SK-N-DZ (cell line): Measurements from ENCODE around the gene ZNF518A.
"Not testable (repeated sequence)": the region's sequence is repeated elsewhere in the genome, so short reads cannot be mapped to it uniquely, and the experiment has no call there.

Experiments
- DNase-seq: peaks from one replicate; pipeline ENCODE4 v3.0.0-alpha.2; 2015; ENCODE audit warnings: low spot score

Gene ZNF518A

DNA sequence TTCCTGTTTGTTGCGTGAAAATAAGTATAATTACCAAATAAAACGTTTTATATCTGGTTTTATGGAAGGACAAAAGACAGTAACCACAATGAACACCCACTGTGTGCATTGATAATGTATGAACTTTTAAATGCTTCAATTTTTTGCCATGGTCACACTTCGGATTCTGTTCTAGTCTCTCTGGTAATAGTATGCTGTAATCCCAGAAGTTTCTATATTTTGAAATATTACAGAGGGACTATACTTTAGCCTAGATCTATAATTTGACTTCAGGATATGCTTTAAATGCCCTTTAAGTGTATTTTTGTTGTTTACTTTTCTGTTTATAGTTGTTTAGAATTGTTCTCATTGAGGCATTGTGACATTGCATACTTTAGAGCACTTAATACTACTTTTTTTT, 1.5 kb downstream of the ZNF518A start:
- no peak for DNase-seq

DNA sequence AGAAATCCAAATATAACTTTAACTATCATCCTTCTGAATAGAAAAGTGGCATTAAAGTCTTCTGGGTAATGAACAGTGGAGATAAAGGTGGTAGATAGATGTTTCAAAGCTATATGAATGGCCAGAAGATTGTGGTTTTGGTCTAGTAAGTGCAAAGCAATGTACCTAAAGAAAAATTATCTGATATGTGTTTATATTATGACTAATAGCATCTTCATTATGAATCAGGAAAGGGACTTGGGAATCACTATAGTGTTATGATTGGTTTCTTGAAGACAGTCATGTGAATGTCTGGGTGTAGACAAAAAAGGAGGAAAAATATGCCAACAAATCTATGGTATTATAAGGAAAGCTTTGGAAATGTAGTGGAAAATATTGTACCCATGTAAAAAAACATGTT, 3.0 kb downstream of the ZNF518A start:
- no peak for DNase-seq

DNA sequence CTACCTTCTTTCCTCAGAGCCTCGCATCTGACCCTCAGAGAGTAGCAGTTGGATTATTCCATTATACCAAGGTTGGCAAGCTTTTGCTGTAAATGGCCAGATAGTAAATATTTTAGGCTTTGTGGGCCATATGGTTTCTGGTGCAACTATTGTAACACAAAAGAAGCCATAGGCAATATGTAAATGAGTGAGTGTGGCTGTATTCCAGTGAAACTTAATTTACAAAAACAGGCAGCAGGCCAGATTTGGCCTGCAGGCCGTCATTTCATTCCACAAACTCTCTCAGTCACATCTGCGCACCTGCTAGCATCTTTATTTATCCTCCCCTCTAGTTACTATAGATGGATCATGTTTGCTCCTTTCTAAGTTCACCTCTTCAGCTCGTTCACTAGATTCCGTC, 6.7 kb downstream of the ZNF518A start:
- no peak for DNase-seq

DNA sequence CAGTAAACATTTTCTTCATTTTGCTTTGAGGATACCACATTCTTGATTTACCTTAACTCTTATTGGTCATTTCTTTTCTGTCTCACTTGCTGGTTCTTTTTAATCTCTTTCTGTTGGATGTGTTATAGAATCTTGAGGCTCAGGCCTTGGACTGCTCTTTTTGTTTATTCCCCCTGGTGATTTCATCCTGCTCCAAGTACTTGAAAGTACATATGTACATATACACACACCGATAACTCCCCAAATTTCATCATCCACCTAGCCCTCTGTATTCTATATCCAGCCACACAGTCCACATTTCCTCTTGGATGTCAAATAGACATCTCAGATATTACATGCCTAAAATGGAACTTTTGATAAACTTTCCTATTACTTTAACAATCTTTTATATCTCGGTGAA, 7.5 kb downstream of the ZNF518A start:
- no peak for DNase-seq

DNA sequence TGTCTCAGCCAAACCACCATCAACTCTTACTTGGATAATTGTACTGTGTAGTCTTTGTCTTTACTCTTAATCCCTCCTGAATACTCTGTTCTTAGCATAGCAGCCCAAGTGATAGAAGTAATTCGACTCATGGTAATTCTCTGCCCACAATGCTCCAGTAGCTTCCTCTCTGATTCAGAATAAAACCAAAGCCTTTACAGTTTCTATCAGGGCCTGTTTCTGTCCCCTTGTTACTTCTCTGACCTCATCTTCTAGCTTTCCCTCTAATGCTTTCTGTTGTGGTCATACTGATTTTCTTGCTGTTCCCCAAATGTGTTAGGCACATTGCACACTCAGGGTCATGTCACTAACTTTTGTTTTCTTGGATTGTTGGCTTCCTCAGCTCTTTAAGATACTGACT, 8.0 kb downstream of the ZNF518A start:
- no peak for DNase-seq

DNA sequence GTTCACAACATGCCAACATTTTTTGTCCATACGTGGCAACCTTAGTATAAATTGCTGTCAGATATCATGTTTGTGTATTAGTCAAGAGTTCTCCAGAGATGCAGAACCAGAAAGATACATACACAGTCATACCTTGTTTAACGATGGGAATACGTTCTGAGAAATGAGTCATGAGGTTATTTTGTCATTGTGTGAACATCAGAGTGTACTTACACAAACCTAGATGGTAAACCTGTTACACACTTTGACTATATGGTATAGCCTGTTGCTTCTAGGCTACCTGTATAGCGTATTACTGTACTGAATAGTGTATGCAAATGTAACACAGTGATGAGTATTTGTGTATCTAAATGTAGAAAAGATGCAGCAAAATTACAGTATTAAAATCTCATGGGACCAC, 22.3 kb downstream of the ZNF518A start:
- no peak for DNase-seq

DNA sequence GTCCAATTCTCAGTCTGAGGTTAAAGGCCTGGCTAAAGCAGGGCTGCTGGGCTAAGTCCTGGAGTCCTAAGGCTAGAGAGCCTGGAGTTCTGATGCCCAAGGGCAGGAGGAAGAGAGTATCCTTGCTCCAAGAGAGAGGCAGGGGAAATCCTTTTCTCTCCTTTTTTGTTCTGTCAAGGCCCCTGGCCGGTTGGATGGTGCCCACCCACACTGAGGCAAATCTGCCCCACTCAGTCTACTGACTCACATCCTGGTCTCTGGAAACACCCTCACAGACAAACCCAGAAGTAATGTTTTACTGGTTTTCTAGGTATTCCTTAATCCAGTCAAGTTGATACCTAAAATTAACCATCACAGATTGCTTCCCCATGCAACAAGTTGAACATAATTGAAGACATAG, 23.0 kb downstream of the ZNF518A start:
- DNase-seq = no peak

DNA sequence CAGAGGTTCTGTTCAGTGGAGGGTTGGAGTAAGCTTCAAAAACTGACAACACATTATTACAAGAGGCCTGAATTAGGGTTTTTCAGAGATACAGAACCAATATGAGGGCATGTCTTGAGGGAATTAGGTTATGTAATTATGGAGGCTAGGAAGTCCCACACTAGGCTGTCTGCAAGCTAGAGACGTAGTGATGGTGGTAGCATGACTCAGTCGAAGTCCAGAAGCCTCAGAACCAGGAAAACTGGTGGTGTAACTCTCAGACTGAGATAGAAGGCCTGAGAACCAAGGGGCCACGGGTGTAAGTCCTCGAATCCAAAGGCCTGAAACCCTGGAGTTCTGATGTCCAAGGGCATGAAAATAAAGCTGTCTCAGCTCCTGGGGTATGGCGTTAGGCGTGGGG, 35.6 kb downstream of the ZNF518A start:
- no peak for DNase-seq

DNA sequence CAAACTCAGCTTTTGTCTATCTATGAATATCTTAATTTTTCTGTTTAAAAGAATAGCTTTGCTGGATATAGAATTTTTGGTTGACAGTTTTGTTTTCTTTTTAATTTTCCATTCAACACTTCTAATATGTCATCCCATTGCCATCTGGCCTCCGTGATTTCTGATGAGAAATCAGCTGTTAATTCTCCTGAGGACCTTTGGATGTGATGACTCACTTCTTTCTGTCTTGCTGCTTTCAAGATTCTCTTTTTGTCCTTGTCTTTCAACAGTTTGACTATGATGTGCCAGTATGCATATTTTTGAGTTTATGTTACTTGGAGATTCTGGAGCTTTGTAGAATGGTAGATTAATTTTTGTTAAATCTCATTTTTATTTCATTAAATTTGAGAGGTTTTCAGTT, 38.4 kb downstream of the ZNF518A start:
- no peak for DNase-seq

DNA sequence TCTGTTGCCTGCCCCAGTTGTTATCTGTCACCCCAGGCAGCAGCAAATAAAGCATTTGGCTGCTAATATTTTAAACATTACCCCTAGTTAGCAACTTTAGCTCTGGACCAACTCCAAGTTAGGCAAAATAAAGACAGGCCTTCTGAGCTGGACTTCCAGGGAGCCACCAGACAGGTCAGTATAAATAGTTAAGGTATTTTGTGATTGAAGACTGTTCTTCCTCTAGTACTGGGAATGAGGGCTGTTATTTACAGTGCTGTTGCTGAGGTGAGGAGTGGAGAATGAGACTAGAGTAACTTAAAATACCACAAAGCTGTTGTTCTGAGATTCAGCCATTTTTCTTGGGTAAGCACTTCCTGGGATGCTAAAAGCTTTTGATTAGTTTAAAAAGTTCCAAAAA, 40.1 kb downstream of the ZNF518A start:
- DNase-seq = no peak

DNA sequence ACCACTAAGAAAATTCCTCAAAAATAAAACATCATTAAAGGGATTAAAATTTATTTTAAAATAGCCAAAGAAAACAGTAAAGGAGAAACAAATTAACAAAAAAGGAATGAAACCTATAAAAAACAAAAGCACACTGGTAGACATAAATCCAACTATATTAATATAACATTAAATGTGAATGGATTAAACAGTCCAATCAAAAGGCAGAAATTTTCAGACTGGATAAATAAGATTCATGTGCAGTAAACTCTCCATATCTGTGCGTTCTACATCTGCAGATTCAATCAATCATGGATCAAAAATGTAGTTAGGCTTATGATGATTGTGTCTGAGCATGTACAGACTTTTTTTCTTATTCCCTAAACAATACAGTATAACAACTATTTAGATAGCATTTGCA, 42.6 kb downstream of the ZNF518A start:
- DNase-seq = no peak

DNA sequence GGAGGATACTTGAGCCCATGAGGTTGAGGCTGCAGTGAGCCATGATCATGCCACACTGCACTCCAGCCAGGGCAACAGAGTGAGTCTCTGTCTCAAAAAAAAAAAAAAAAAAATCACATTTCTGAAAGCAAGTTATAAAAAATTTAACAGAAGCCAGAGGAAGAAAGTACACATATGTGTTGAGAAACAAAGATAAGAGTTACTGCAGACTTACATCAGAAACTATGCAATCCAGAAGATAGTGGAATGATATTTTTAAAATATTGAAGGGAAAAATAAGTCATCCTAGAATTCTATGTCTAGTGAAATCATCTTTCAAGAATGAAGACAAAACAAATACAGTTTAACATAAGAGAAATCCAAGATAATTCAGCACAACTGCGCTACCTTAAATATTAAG, 46.9 kb downstream of the ZNF518A start:
- no peak for DNase-seq

DNA sequence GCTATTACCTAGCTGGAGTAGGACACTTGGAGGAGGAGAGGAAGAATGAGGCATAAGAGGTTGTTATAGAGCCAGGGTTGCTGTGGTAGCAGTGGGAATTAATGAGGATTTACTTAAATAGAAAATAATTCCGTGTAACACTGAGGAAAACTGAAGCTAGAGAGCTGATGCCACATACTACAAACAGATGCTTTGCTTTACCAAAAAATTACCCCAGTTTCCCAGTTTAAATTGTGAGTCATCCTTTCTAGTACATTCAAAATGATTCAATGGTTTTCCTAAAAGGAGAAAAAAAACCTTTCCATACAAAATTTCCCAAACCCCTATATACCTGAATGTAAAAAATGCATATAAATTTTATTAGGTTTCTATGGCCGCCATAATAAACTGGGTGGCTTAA, 58.3 kb downstream of the ZNF518A start:
- no peak for DNase-seq

DNA sequence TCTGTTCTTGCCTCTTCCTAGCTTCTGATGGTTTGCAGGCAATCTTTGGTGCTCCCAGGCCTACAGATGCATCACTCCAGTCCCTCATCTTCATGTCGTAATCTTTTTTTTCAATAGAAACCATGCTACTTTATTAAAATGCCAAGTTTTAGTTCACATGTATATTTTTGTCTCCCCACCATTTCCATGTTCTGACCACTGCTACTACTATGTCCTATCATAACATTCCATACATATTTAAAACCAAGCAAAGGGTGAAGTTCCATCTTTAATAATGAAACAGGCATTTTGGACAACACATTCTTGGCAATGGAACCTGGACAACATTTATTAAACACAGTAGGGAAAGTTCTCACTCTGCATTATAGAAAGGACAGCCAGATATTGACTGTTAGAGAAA, 58.8 kb downstream of the ZNF518A start:
- no peak for DNase-seq

DNA sequence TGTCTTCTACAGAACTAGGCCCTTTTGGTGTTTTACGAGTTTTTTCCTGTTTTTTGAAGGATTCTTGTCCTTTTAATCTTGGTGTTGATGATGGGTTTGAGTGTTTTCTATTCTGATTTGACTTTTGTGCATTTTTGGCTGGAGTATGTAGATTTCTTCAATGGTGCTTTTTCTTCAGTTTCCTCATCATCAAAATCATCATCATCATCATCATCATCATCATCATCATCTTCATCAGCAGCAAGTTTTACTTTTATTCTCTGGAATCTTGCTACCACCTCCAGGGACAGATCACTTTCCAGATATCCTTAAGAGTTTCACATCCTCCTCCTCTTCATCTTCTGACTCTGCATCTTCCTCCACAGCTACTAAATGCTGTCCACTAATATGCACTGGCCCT, 59.4 kb downstream of the ZNF518A start:
- not testable (repeated sequence) for DNase-seq

DNA sequence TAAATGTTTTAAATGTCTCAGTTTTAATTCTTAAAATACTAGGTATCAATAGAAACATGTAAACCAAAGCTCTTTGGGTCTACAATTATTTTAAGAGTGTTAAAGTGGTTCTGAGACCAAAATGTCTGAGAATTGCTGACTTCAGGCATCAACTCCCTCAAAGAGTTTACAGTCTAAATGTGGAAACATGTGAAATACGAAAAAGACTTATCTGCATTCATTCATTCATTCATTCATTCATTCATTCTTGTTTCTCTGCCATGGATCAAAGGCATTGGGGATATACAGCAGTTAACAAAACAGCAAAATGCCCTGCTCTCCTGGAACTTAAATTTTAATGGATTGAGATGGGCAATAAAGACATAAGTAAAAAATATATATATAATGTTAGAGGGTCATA, 71.4 kb downstream of the ZNF518A start:
- DNase-seq = no peak

DNA sequence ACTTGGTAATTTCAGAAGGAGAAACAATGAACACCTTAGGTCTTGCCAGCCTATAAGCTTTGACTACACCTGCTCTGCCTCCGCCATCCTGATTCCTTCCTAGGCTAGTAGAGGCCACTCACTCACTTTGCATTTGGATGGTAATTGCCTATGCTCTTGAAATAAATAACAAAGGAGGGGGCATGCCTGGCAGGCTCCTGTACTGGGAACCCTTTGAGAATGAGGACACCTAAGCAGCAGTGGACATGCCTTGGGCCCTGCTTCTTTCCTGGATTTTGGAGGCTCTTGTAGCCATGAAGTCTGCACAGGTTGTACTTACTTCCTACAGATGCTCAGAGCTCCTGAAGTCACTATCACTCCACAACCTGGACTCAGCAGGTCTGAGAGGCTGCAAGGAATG, 75.5 kb downstream of the ZNF518A start:
- no peak for DNase-seq

DNA sequence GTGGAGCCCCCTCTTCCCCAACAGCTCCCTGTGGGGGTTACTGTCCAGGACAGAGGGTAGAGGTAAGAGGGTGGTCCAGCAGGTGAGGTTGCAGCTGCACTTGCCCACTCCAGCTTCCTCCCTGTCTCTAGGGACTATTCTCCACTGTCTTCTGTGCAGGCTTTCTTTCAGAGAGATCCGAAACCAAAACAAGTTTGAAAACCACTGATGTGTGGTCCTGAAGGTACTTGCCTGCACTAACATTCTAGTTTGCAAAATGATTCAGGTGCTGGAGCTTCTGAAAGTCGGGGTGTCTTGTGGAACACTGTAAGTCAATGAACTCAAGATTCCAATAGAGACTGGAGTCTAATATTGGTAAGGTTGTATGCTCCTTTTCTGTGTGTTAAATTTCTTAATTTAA, 78.2 kb downstream of the ZNF518A start:
- DNase-seq = no peak

DNA sequence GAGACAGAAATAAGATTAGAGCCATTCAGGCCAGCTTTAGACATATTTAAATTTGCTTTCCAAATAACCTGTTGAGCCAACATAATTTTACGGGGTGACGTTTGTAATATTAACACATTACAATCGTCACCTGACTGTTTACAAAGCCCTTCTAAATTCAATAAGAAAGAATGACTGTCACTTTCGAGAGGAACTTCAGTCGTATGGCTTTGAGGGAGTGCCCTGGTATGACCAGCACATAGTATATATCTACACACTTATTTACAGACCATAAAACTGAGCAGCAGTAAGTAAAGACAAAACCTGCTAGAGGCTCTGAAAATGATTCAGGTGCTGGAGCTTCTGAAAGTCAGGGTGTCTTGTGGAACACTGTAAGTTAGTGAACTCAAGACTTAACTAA, 78.8 kb downstream of the ZNF518A start:
- DNase-seq = no peak

DNA sequence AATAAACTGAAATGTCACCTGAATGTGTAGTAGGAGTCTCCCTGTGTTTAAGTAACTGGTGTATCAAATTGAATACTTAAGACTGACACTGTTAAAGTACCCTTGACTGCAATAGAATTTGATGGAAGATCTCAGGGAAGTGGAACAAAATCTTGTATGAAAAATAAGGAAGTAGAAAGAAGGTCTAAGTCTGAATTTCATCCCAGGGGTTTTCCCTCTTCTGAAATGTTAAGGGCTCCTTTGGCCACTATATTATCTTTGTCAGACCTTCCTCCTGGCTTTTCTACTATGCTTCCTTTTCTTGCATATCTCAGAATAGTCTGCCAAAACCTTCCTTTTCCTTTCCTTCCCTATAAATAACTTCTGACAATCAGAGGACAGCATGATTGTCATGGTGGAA, 81.7 kb downstream of the ZNF518A start:
- no peak for DNase-seq

DNA sequence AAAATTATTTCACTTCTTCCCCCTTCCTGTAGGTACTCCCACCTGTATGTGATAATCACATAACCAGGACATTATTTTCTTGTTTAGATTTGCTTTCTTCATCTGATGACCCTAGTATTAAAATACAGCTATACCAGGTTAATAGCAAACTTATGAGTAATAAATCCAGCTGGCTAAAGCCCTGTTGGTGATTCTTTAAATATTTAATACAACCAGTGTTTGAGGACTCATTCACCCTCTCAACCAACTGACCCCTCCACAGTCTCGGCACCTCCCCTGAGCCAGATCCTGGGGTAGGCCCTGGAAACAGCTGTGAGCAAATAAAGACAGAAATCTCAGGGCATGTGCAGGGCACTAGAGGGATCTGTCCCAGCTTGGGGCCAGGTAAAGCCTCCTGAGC, 82.8 kb downstream of the ZNF518A start:
- DNase-seq = no peak
